HG03095 (cell line): ENCODE results near the gene TPM3.
A peak's percentile ranks its signal among the peaks of the same experiment; 100 is the strongest.
"Not testable (repeated sequence)": the region's sequence is repeated elsewhere in the genome, so short reads cannot be mapped to it uniquely, and the experiment has no call there.

Experiments used
- ATAC-seq: cut with Tn5 transposase; IDR thresholded peaks from one replicate; pipeline ENCODE4 v1.9.1; 2021; ENCODE audit warnings: moderate library complexity; ENCODE audit not compliant: unreplicated experiment

TPM3 gene

GRCh38 chr1:154191990-154192461, at the start of gene TPM3:
TSS of gene TPM3 (minus strand) at chr1:154192100. CDS start at chr1:154192018, 82 bp downstream.
- no peak for ATAC-seq

- no peak for ATAC-seq
These were observed 48.5 kb upstream of the TPM3 start for GRCh38 chr1:154240294-154240833.

- no peak for ATAC-seq
These were observed 47.6 kb upstream of the TPM3 start for GRCh38 chr1:154239491-154239890.

- no peak for ATAC-seq
These were observed 46.1 kb upstream of the TPM3 start for GRCh38 chr1:154237880-154238506.

GRCh38 chr1:154237435-154237834, 45.5 kb upstream of the TPM3 start:
- no peak for ATAC-seq

- ATAC-seq = no peak
These were observed 45.0 kb upstream of the TPM3 start for GRCh38 chr1:154236855-154237254.

GRCh38 chr1:154233127-154233526, 41.2 kb upstream of the TPM3 start:
- not testable (repeated sequence) for ATAC-seq

GRCh38 chr1:154231112-154231511, 39.2 kb upstream of the TPM3 start:
- not testable (repeated sequence) for ATAC-seq

- no peak for ATAC-seq
These were observed 33.5 kb upstream of the TPM3 start for GRCh38 chr1:154225370-154225769.

GRCh38 chr1:154223621-154224020, 31.7 kb upstream of the TPM3 start:
- no peak for ATAC-seq

GRCh38 chr1:154222918-154223317, 31.0 kb upstream of the TPM3 start:
- ATAC-seq = no peak

GRCh38 chr1:154222518-154222917, 30.6 kb upstream of the TPM3 start:
- no peak for ATAC-seq

- no peak for ATAC-seq
These were observed 29.5 kb upstream of the TPM3 start for GRCh38 chr1:154221278-154222001.

- ATAC-seq = no peak
These were observed 29.0 kb upstream of the TPM3 start for GRCh38 chr1:154220970-154221277.

- peak; percentile 89 for ATAC-seq
These were observed 28.4 kb upstream of the TPM3 start, which contains the start of gene UBAP2L for GRCh38 chr1:154220071-154220969. TSS of gene UBAP2L (plus strand) at chr1:154220955. CDS start at chr1:154225124, 4,169 bp downstream.

- no peak for ATAC-seq
These were observed 27.6 kb upstream of the TPM3 start for GRCh38 chr1:154219541-154219940.

GRCh38 chr1:154218545-154218944, 26.6 kb upstream of the TPM3 start:
- ATAC-seq = no peak

GRCh38 chr1:154213274-154213673, 21.4 kb upstream of the TPM3 start:
- ATAC-seq = no peak

- ATAC-seq = no peak
These were observed 20.2 kb upstream of the TPM3 start for GRCh38 chr1:154212083-154212482.

- ATAC-seq = no peak
These were observed 16.9 kb upstream of the TPM3 start for GRCh38 chr1:154208677-154209388.

GRCh38 chr1:154207262-154207661, 15.4 kb upstream of the TPM3 start:
- ATAC-seq = no peak
